H1 (cell line): Measurements from ENCODE around the gene GRK5. TPM values are rescaled to one million over a fixed set of nuclear protein-coding genes. Genes with fewer than 3 reads are reported as not detected.
"Not testable (repeated sequence)": the region's sequence is repeated elsewhere in the genome, so short reads cannot be mapped to it uniquely, and the experiment has no call there.

Experiments
- CTCF ChIA-PET: fragments of 300-600 bp; sonication (Branson Sonifier 250); formaldehyde crosslinking; loops from one replicate; lab custom pipeline; 2021; ENCODE audit not compliant: partially characterized antibody; lab: Charles Lee
- POLR2A ChIA-PET: fragments of 300-600 bp; sonication (Branson Sonifier 250); formaldehyde crosslinking; loops from one replicate; lab custom pipeline; 2021; ENCODE audit warnings: inconsistent platforms; ENCODE audit not compliant: partially characterized antibody; lab: Charles Lee
- DNase-seq, 2 experiments: peaks; one replicate each; pipeline versions ENCODE4 v3.0.0 to v3.0.0-alpha.2; 2010 to 2022; ENCODE audit warnings: low spot score in 2 of 2, low read depth in 1 of 2, mixed read lengths in 1 of 2
- FAIRE-seq: peaks from 2 replicates; lab custom pipeline; 2011; peaks lifted over from hg19 to GRCh38; lab: Jason Lieb, UNC
- H2AFZ ChIP-seq: 2 replicates; pipeline ENCODE4 v1.8.1; 2012; ENCODE audit warnings: low read length, inconsistent platforms
- H2AK5ac ChIP-seq: 2 replicates; pipeline ENCODE4 v1.6.1; 2013; ENCODE audit warnings: low read depth, low read length
- H2BK120ac ChIP-seq: replicated peaks from 2 replicates; pipeline ENCODE3; 2013; ENCODE audit warnings: low read depth, low read length, inconsistent platforms
- H2BK12ac ChIP-seq: 2 replicates; pipeline ENCODE4 v1.6.1; 2013; ENCODE audit warnings: low read depth, low read length
- H2BK15ac ChIP-seq: 2 replicates; pipeline ENCODE4 v1.6.1; 2013; ENCODE audit warnings: low read length
- H2BK20ac ChIP-seq: 2 replicates; pipeline ENCODE4 v1.6.1; 2013; ENCODE audit warnings: low read length
- H2BK5ac ChIP-seq: 2 replicates; pipeline ENCODE4 v1.6.1; 2013; ENCODE audit warnings: low read depth, low read length
- H3K14ac ChIP-seq: 2 replicates; pipeline ENCODE4 v1.6.1; 2013; ENCODE audit warnings: inconsistent platforms; ENCODE audit not compliant: insufficient read length
- H3K18ac ChIP-seq: 2 replicates; pipeline ENCODE4 v1.6.1; 2013; ENCODE audit warnings: low read length; ENCODE audit errors: extremely low read depth
- H3K23ac ChIP-seq: 2 replicates; pipeline ENCODE4 v1.6.1; 2013; ENCODE audit warnings: inconsistent platforms; ENCODE audit not compliant: insufficient read length
- H3K23me2 ChIP-seq: 2 replicates; pipeline ENCODE4 v1.6.1; 2013; ENCODE audit warnings: low read depth, low read length
- H3K27ac ChIP-seq: 2 replicates; pipeline ENCODE4 v1.6.1; 2011; ENCODE audit warnings: low read depth, low read length, inconsistent platforms
- H3K27me3 ChIP-seq, 4 experiments: replicated peaks in 1 of 4; 1 replicate in 1 of 4; 2 replicates in 3 of 4; pipeline versions ENCODE4 v1.6.1 to v1.8.1; 2011 to 2013; ENCODE audit warnings: low read length in 3 of 4, mild to moderate bottlenecking in 3 of 4, inconsistent platforms in 2 of 4, mixed read lengths in 2 of 4, moderate library complexity in 1 of 4; ENCODE audit not compliant: control insufficient read depth in 3 of 4, insufficient read depth in 3 of 4; ENCODE audit errors: extremely low read depth in 1 of 4
- H3K36me3 ChIP-seq, 4 experiments: 2 replicates each; pipeline versions ENCODE4 v1.6.1 to v1.8.1; 2011 to 2013; ENCODE audit warnings: mild to moderate bottlenecking in 4 of 4, low read length in 3 of 4, moderate library complexity in 2 of 4, control low read depth in 1 of 4, inconsistent platforms in 1 of 4; ENCODE audit not compliant: insufficient read depth in 4 of 4, control insufficient read depth in 2 of 4
- H3K4ac ChIP-seq: replicated peaks from 2 replicates; pipeline ENCODE3; 2013; ENCODE audit warnings: low read length, low read depth, mixed read lengths, inconsistent platforms; ENCODE audit not compliant: insufficient read length
- H3K4me1 ChIP-seq, 4 experiments: replicated peaks in 1 of 4; 1 replicate in 1 of 4; 2 replicates in 3 of 4; pipeline versions ENCODE4 v1.6.1 to v1.8.1; 2011 to 2013; ENCODE audit warnings: low read length in 3 of 4, inconsistent platforms in 2 of 4, mixed read lengths in 1 of 4; ENCODE audit not compliant: insufficient read depth in 4 of 4, control insufficient read depth in 3 of 4
- H3K4me2 ChIP-seq, 2 experiments: 2 replicates each; pipeline versions ENCODE4 v1.6.1 to v1.8.1; 2011 to 2013; ENCODE audit warnings: low read depth in 2 of 2, low read length in 2 of 2, control low read depth in 1 of 2, inconsistent platforms in 1 of 2, mild to moderate bottlenecking in 1 of 2; ENCODE audit not compliant: insufficient read depth in 1 of 2
- H3K4me3 ChIP-seq, 4 experiments: fragments of 200-600, 300-600 bp in 1 of 4; sonication (generic), shearing (Covaris generic), sonication (Bioruptor Twin) in 1 of 4; 2 replicates each; pipeline versions ENCODE4 v1.5.1 to v1.8.1; 2011 to 2016; ENCODE audit warnings: low read length in 4 of 4, low read depth in 3 of 4, control low read depth in 2 of 4, inconsistent platforms in 2 of 4, mild to moderate bottlenecking in 2 of 4, mixed read lengths in 1 of 4, moderate library complexity in 1 of 4; ENCODE audit not compliant: insufficient read depth in 2 of 4; ENCODE audit errors: extremely low read depth in 1 of 4
- H3K56ac ChIP-seq: replicated peaks from 2 replicates; pipeline ENCODE3; 2013; ENCODE audit warnings: low read depth, mild to moderate bottlenecking, mixed read lengths, low read length, inconsistent platforms; ENCODE audit not compliant: insufficient read length
- H3K79me1 ChIP-seq: 2 replicates; pipeline ENCODE4 v1.6.1; 2013; ENCODE audit warnings: low read depth, low read length, control low read depth
- H3K79me2 ChIP-seq, 2 experiments: 2 replicates each; pipeline versions ENCODE4 v1.6.1 to v1.8.1; 2012 to 2013; ENCODE audit warnings: low read length in 2 of 2, mild to moderate bottlenecking in 2 of 2, inconsistent platforms in 1 of 2; ENCODE audit not compliant: insufficient read depth in 2 of 2, control insufficient read depth in 1 of 2
- H3K9ac ChIP-seq, 4 experiments: replicated peaks in 1 of 4; 1 replicate in 1 of 4; 2 replicates in 3 of 4; pipeline versions ENCODE4 v1.6.1 to v1.8.1; 2011 to 2013; ENCODE audit warnings: low read depth in 3 of 4, low read length in 3 of 4, control low read depth in 2 of 4, mild to moderate bottlenecking in 2 of 4, moderate library complexity in 2 of 4, inconsistent platforms in 1 of 4; ENCODE audit errors: extremely low read depth in 1 of 4
- H3K9me3 ChIP-seq, 2 experiments: 2 replicates each; pipeline versions ENCODE4 v1.6.1 to v1.8.1; 2012 to 2013; ENCODE audit warnings: mild to moderate bottlenecking in 2 of 2, moderate library complexity in 2 of 2, control low read depth in 1 of 2, inconsistent platforms in 1 of 2, low read depth in 1 of 2, low read length in 1 of 2, mixed read lengths in 1 of 2; ENCODE audit not compliant: insufficient read depth in 2 of 2
- H4K20me1 ChIP-seq, 2 experiments: replicated peaks in 1 of 2; 2 replicates each; pipeline versions ENCODE3 to v1.8.1; 2011 to 2013; ENCODE audit warnings: inconsistent platforms in 2 of 2, low read length in 2 of 2, mild to moderate bottlenecking in 1 of 2; ENCODE audit not compliant: insufficient read depth in 2 of 2, control insufficient read depth in 1 of 2
- H4K5ac ChIP-seq: 2 replicates; pipeline ENCODE4 v1.6.1; 2013; ENCODE audit warnings: low read length, low read depth, mixed read lengths, inconsistent platforms; ENCODE audit not compliant: insufficient read length
- H4K8ac ChIP-seq: 2 replicates; pipeline ENCODE4 v1.8.0; 2013; ENCODE audit warnings: mild to moderate bottlenecking, moderate library complexity, low read length, inconsistent platforms; ENCODE audit not compliant: insufficient read depth; ENCODE audit errors: extremely low read depth
- H4K91ac ChIP-seq: replicated peaks from 2 replicates; pipeline ENCODE3; 2013; ENCODE audit warnings: low read length, mixed read lengths, inconsistent platforms; ENCODE audit not compliant: insufficient read length
- HDAC6 ChIP-seq: IDR thresholded peaks from one replicate; pipeline ENCODE4 v1.7.1; 2012; ENCODE audit warnings: low read depth, mild to moderate bottlenecking, inconsistent platforms, low read length, moderate library complexity
- WGBS, 2 experiments: shearing (Covaris generic) in 1 of 2; methylation state at CpG; one replicate each; pipeline versions ENCODE4 v1.1.6 to v1.1.7; 2013 to 2015; ENCODE audit warnings: low lambda C conversion rate in 2 of 2, mixed read lengths in 2 of 2, inconsistent platforms in 1 of 2, low coverage in 1 of 2, missing lambda C conversion rate in 1 of 2; ENCODE audit not compliant: insufficient replicate concordance in 2 of 2, insufficient coverage in 1 of 2, insufficient read length in 1 of 2; ENCODE audit errors: extremely low coverage in 1 of 2, missing lambda C conversion rate in 1 of 2; 5-methylcytosine and 5-hydroxymethylcytosine counted together
- polyA plus RNA-seq, 7 experiments: library from polyadenylated mRNA; depleted of rRNA in 3 of 7; stranded (reverse) in 5 of 7; unstranded in 2 of 7; fragments of >200 nt in 5 of 7; fragments of 200-250 nt in 2 of 7; gene quantifications; 1 replicate in 5 of 7; 2 replicates in 1 of 7; 4 replicates in 1 of 7; pipeline versions ENCODE4 v1.2.1 to v1.2.3, GENCODE V29; 2011 to 2013; ENCODE audit warnings: missing spikeins in 2 of 7, mixed read lengths in 2 of 7
- total RNA-seq: library from RNA; stranded (reverse); fragmentation: NEBNext Ultra II Directional; extraction: Animal tissue kit (Norgen Biotek cat#: 25700); gene quantifications from 2 replicates; pipeline ENCODE4 v1.2.1, GENCODE V29; 2021

Gene GRK5
- total and polyA plus RNA-seq, 2 of the 8 experiments (the other 6 are each of a cell fraction or from before 2014, with no cell fraction given): 0.54 to 2.5 TPM

DNA sequence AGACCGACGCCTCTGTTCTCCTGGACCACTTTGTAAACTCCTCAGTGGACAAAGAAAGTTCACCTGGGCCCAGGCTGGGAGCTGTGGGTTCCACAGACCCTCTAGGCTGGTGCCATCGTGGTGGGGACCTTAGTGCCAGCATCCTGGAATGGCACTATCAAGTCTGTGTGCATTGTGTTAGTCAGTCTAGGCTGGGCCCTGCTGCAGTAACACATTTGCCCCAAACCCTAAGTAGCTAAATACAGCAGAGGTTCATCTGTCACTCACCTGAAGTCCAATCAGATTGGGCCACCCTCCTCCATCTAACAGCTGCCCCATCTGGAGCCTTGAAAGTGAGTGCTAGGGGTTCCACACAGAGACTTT is 224.4 kb downstream of the GRK5 start:
- H3K56ac ChIP-seq: no peak overlapping the region
- no peak for TF ChIP-seq HDAC6
- H3K36me3 ChIP-seq: no peaks in the 10 kb centered on the region; a peak in 1 of 8 replicates
- no peak overlapping the region for H3K9ac ChIP-seq
- no peak overlapping the region for H2BK20ac ChIP-seq
- CTCF ChIA-PET: interaction anchor here (0.9 to 4.2 kb wide), 9 partner anchors 10 to 233 kb away, joined by 3 to 26 read pairs (median 5); partner anchors contain the start of gene GRK5
- no peak for DNase-seq
- H3K23me2 ChIP-seq: peaks cover 4% of the 10 kb centered on the region; the same call in 1 of the 2 replicates
- no peak overlapping the region for H3K18ac ChIP-seq
- no peak overlapping the region for H3K23ac ChIP-seq
- H2BK15ac ChIP-seq: no peak overlapping the region
- no peak overlapping the region for H2BK12ac ChIP-seq
- H2BK5ac ChIP-seq: no peak overlapping the region
- no peak overlapping the region; the same call in 1 of the 2 replicates for H4K8ac ChIP-seq
- no peak overlapping the region for H4K5ac ChIP-seq
- no peaks in the 10 kb centered on the region for H3K79me1 ChIP-seq
- no peak overlapping the region for H2AFZ ChIP-seq
- H3K79me2 ChIP-seq: no peaks in the 10 kb centered on the region
- H4K20me1 ChIP-seq: peaks cover 0 to 6% of the 10 kb centered on the region in 2 experiments
- H3K4ac ChIP-seq: no peak overlapping the region
- 87% methylated on average over 3 of the region's 3 CpGs; no CpG with 5 or more reads in 1 of the 2 experiments for WGBS, 2 experiments
- no peaks in the 10 kb centered on the region for H3K4me1 ChIP-seq
- H2AK5ac ChIP-seq: no peak overlapping the region
- no peak overlapping the region for H2BK120ac ChIP-seq
- H3K27ac ChIP-seq: no peak overlapping the region
- H3K4me3 ChIP-seq: no peak overlapping the region
- H3K14ac ChIP-seq: no peak overlapping the region
- FAIRE-seq: no peak
- POLR2A ChIA-PET: interaction anchor here (0.7 kb wide), 1 partner anchor 11 kb away, joined by 3 read pairs; no protein-coding TSS in a partner anchor
- H3K27me3 ChIP-seq: no peaks in the 10 kb centered on the region
- H3K4me2 ChIP-seq: no peak overlapping the region
- H3K9me3 ChIP-seq: peaks cover 3 to 17% of the 10 kb centered on the region in 2 experiments; a peak in 2 of 4 replicates
- H4K91ac ChIP-seq: no peak overlapping the region

DNA sequence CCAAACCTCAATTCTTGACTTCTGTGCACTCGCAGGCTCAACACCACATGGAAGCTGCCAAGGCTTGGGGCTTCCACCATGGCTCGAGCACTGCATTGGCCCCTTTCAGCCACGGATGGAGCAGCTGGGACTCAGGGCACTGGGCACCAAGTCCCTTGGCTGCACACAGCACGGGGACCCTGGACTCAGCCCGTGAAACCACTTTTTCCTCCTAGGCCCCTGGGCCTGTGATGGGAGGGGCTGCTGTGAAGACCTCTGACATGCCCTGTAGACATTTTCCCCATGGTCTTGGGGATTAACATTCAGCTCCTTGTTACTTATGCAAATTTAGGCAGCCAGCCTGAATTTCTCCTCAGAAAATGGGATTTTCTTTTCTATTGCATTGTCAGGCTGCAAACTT is 227.6 kb downstream of the GRK5 start:
- H3K27me3 ChIP-seq, H3K23ac ChIP-seq, H3K56ac ChIP-seq, FAIRE-seq, H3K18ac ChIP-seq, H3K79me2 ChIP-seq, H3K79me1 ChIP-seq, H3K4me2 ChIP-seq, H3K27ac ChIP-seq, H2BK15ac ChIP-seq, H2BK12ac ChIP-seq, H4K20me1 ChIP-seq, H3K9ac ChIP-seq, H2BK20ac ChIP-seq, H4K8ac ChIP-seq, H3K4me3 ChIP-seq, POLR2A ChIA-PET, H3K4ac ChIP-seq, H4K5ac ChIP-seq, H2AK5ac ChIP-seq, H4K91ac ChIP-seq, H3K14ac ChIP-seq, DNase-seq, H2BK5ac ChIP-seq, H2BK120ac ChIP-seq, H3K36me3 ChIP-seq, H3K4me1 ChIP-seq, H3K23me2 ChIP-seq, H2AFZ ChIP-seq: not testable (repeated sequence)
- WGBS, 2 experiments: 100% methylated on average over 5 of the region's 5 CpGs; no CpG with 5 or more reads in 1 of the 2 experiments
- CTCF ChIA-PET: interaction anchor here (0.6 to 4.2 kb wide), 4 partner anchors 9 to 66 kb away, joined by 3 to 26 read pairs (median 3); no protein-coding TSS in a partner anchor
- peaks cover 3 to 21% of the 10 kb centered on the region in 2 experiments; a peak in 2 of 4 replicates for H3K9me3 ChIP-seq
